ENCODE data around the gene FRMD4A. TPM values are rescaled to one million over a fixed set of nuclear protein-coding genes. Genes with fewer than 3 reads are reported as not detected.

Gene FRMD4A
- total RNA-seq, 1 experiment from 2014 or later = 19.6 TPM

DNA sequence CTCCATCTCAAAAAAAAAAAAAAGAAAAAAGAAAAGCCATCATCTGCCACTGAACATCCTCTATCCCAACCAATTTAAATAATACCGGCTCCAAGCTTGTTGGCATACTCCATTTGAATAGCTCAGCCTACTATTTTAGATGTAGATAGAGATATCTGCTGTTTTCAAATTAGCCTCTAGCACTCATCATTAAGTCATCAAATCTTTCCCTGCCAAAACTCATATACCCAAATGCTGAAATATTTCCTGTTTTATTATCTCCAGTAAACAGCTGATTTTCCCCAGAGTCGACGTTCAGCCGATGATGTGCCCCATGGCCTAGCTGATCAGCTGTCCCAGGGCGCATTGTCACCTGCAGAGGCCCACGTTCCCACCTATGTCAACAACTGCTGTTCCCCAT is 34.5 kb upstream of the FRMD4A start:
- no peak overlapping the region for H2BK5ac ChIP-seq (ENCODE audit: insufficient read length, low read length)
- H3K4me3 Mint-ChIP-seq = no peak overlapping the region
- no CpG with 5 or more reads among the region's 6 CpGs for WGBS (ENCODE audit: extremely low coverage, insufficient read length, low lambda C conversion rate)
- H3K14ac ChIP-seq (ENCODE audit: insufficient read depth, low read length) = no peak overlapping the region
- no peak overlapping the region for H3K27ac Mint-ChIP-seq
- H3K9me3 Mint-ChIP-seq = 0 out of 5 replicates have a peak, but pooled peaks cover 0 to 2% of the 10 kb centered on the region in 2 experiments
- no peak overlapping the region for H3K56ac ChIP-seq (ENCODE audit: insufficient read length, low read depth, low read length)
- H4K5ac ChIP-seq (ENCODE audit: insufficient read length, low read depth, low read length) = no peak overlapping the region
- no peak overlapping the region for H2BK15ac ChIP-seq (ENCODE audit: low read depth, low read length)
- H2AK5ac ChIP-seq (ENCODE audit: insufficient read length, low read length) = no peak overlapping the region
- H3K23ac ChIP-seq (ENCODE audit: insufficient read length, low read depth, low read length) = no peak overlapping the region
- no peak overlapping the region for H3K18ac ChIP-seq (ENCODE audit: insufficient read length, low read depth, low read length)
- H4K8ac ChIP-seq (replicated peaks; ENCODE audit: insufficient read length, low read depth, low read length) = no peak overlapping the region
- no peak overlapping the region for H3K4me2 ChIP-seq (ENCODE audit: insufficient read depth, insufficient read length, low read length)
- no peaks in the 10 kb centered on the region for H3K4me1 ChIP-seq (ENCODE audit: insufficient read depth, low read length)
- no peaks in the 10 kb centered on the region for H3K9me3 ChIP-seq (ENCODE audit: control insufficient read depth, low read depth, low read length)
- TF ChIP-seq, protein P1, sequence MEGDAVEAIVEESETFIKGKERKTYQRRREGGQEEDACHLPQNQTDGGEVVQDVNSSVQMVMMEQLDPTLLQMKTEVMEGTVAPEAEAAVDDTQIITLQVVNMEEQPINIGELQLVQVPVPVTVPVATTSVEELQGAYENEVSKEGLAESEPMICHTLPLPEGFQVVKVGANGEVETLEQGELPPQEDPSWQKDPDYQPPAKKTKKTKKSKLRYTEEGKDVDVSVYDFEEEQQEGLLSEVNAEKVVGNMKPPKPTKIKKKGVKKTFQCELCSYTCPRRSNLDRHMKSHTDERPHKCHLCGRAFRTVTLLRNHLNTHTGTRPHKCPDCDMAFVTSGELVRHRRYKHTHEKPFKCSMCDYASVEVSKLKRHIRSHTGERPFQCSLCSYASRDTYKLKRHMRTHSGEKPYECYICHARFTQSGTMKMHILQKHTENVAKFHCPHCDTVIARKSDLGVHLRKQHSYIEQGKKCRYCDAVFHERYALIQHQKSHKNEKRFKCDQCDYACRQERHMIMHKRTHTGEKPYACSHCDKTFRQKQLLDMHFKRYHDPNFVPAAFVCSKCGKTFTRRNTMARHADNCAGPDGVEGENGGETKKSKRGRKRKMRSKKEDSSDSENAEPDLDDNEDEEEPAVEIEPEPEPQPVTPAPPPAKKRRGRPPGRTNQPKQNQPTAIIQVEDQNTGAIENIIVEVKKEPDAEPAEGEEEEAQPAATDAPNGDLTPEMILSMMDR (conservative IDR thresholded peaks at IDR 0.05) = no peak
- H3K4me1 Mint-ChIP-seq = peaks cover 0 to 3% of the 10 kb centered on the region in 2 experiments; a peak in 3 of 4 replicates
- no peaks in the 10 kb centered on the region for H3K27me3 ChIP-seq (ENCODE audit: insufficient read depth, low read length)
- no peak overlapping the region for H3T11ph ChIP-seq (ENCODE audit: low read length)
- no peaks in the 10 kb centered on the region for H3K79me1 ChIP-seq (ENCODE audit: insufficient read depth, low read depth, low read length, poor library complexity, severe bottlenecking)
- no peaks in the 10 kb centered on the region for H3K27me3 Mint-ChIP-seq (ENCODE audit: low read depth)
- no peak overlapping the region for H2BK12ac ChIP-seq (ENCODE audit: insufficient read length, low read depth, low read length)
- H3K4ac ChIP-seq (ENCODE audit: low read depth, low read length) = no peak overlapping the region
- H2AFZ ChIP-seq (ENCODE audit: low read length) = no peak overlapping the region
- no peak overlapping the region for H3K9ac ChIP-seq (ENCODE audit: extremely low read depth, insufficient read length, low read length)
- no peaks in the 10 kb centered on the region for H3K23me2 ChIP-seq (ENCODE audit: insufficient read length, low read depth, low read length, poor library complexity, severe bottlenecking)
- H3K79me2 ChIP-seq (ENCODE audit: insufficient read depth, low read length) = no peaks in the 10 kb centered on the region
- H2BK120ac ChIP-seq (ENCODE audit: low read depth, low read length, poor library complexity, severe bottlenecking) = no peak overlapping the region
- H3K36me3 Mint-ChIP-seq (ENCODE audit: insufficient read depth in 1 of 3, low read depth in 3 of 3) = no peaks in the 10 kb centered on the region
- H3K27ac ChIP-seq (ENCODE audit: insufficient read length, low read depth, low read length) = no peak overlapping the region
- H4K91ac ChIP-seq (ENCODE audit: insufficient read length, low read depth, low read length) = no peak overlapping the region
- H4K20me1 ChIP-seq (ENCODE audit: control insufficient read depth, insufficient read depth, insufficient read length) = no peaks in the 10 kb centered on the region
- H2BK20ac ChIP-seq (ENCODE audit: low read depth, low read length, poor library complexity, severe bottlenecking) = no peak overlapping the region
- DNase-seq = no peak

All from H9 (cell line).